Left ventricle myocardium superior (tissue), 1 donor: Measurements from ENCODE around the gene MED22. TPM values are rescaled to one million over a fixed set of nuclear protein-coding genes. Genes with fewer than 3 reads are reported as not detected.
A peak's percentile ranks its signal among the peaks of the same experiment; 100 is the strongest.
"Not testable (repeated sequence)": the region's sequence is repeated elsewhere in the genome, so short reads cannot be mapped to it uniquely, and the experiment has no call there.

ENCODE experiments used
- ATAC-seq: fragments of 200-7000 bp; cut with Tn5 transposase; one replicate; pipeline ENCODE4 v1.9.1; 2020; ENCODE audit warnings: mild to moderate bottlenecking, moderate library complexity
- DNase-seq: peaks from one replicate; pipeline ENCODE4 v3.0.0-alpha.2; 2020
- intact Hi-C: fragments of 100-400 bp; cut with micrococcal nuclease; formaldehyde crosslinking; loops from one replicate; pipeline ENCODE4 v1.11.0; 2022
- total RNA-seq: library from RNA; stranded (reverse); fragmentation: NEBNext Ultra II Directional; extraction: Animal tissue kit (Norgen Biotek cat#: 25700); gene quantifications from one replicate; pipeline ENCODE4 v1.2.1, GENCODE V29; 2021
- donor health status: DM: no; HTN: yes; CAD: no; lungs with severe emphysema.

MED22 gene
- total RNA-seq, 1 donor from 2014 or later: 21.5 TPM

DNA sequence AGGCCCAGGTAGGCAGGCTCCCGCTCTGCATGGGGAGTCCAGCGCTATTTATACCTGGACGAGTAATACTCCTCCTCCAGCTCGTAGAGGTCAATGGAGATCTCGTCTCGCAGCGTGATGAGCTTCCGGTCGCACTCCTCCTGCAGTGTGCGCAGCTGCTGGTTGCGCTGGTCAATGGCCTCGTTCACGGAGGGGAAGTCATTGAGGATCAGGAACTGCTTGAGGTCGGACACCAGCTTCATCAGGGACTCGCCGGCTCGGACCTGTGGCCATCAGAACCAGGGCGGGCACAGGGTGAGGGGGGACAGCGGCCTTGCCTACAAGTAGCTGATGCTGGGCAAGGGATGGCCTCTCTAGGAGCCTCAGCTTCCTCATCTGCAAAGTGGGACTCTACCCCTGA, 3.9 kb downstream of the MED22 start:
- no peak for DNase-seq
- ATAC-seq: no peak
- intact Hi-C loops: no loop called here

DNA sequence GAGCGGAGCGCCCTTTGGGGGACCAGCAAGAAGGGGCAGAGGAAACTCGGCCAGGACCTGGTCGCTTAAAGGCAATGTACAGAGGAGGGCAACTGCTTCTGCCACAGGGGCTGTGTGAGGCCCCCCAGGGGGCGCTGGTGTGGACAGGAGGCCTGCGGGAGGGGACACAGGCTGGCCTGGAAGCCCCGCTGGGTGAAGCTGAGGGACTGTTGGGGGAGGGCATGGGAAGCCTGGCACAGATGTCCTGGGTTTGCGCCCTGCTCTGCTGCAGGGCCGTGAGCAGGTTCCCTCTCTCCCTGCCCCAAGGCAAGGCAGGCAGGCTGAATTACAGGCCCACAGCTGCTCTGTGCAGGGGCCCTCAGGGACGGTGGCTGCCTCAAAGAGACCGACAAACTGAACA, 5.4 kb downstream of the MED22 start:
- DNase-seq (no peak), ATAC-seq (no peak)
- intact Hi-C loops: no loop called here

DNA sequence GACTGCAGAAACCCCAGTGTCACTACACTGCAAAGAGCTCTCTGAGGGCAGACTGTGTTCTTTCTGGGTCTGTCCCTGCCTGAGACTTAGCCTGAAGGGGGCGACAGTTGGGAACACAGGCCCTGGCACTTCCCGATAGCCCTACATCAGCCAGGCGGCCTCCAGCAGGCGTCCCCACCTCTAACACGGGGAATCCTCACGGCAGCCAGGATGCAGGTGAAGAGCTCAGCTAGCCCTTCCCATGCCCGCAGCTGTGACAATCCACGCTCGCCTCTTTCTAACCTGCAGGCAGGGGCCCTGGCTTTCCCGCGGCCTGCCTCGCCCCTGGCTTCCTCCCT, 5.9 kb downstream of the MED22 start:
- ATAC-seq (no peak), DNase-seq (no peak)
- intact Hi-C loops: no loop called here

DNA sequence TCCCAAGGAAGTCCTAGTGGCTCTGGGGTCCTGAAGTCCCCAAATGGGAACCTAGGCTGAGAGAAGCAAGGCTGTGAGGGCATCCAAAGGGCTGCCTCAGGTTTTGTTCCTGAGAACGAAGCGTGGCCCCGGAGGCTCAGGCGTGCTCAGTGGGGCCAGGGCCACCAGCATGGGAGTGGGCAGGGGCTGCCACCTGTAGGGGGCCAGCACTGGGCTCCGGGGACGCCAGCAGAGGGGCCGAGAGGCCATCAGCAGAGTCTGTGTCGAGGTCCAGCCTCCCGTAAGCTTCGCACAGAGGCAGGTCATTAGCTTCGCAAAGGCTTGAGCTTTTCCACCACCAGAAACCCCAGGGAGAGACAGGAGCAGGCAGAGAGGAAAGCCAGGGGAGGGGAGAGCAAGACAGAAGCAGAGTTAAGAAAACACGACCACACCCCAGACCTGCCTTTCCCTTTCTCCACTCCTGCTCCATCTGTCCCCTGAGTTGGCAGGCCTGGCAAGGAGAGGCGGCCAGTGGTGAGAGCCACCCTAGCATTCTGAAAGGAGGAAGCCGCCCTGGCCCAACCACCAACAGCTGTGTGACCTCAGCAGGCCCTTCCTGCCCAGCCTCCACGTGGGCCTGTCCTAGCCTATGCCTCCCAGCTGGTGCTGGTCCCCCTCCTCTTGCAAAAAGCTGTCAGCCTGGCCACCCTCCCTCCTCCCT, 6.4 kb downstream of the MED22 start:
- ATAC-seq (peak; percentile 64), DNase-seq (peak; percentile 72)
- intact Hi-C loops: no loop called here

DNA sequence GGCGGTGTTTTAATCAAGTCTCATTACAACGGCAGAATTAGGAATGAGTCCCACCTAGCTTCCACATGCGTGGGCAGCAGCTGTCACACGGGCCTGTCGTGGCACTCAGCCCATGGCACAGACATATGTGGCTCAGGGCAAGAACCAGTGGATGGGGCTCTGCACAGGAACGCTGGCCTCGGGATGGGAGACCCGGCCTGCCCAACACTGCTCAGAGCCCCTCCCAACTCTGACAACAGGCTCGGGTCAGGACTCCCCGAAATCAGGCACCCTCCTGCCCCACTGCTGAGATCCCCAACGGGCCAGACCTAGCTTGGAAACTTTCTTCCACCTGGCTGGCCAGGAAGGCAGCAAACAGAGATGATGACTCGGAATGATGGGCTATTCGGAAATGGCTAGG, 7.0 kb downstream of the MED22 start:
- DNase-seq (no peak), ATAC-seq (no peak)

DNA sequence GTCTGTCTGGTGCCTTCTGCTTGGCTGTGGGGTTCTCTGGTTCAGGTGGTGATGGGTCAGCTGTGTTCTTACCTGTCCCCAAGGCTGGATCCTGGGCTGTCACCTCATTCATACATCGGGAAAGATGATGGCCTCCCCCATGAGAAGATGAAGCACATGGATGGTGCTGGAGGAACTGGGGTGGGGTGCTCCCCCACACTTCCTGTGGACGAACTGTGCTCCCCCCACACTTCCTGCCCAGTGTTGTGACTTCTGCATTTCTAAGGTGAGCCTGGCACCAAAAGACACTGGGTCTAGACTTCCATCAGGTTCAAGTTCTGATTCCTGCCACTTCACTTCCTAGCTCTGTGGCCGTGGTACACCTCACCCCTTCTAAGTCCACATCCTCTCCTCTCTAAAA, 7.7 kb downstream of the MED22 start:
- intact Hi-C loops: no loop called here
- ATAC-seq: no peak
- DNase-seq: no peak

More for the DNA sequence above, 7.0 kb downstream of the MED22 start:
- intact Hi-C loops: no loop called here

DNA sequence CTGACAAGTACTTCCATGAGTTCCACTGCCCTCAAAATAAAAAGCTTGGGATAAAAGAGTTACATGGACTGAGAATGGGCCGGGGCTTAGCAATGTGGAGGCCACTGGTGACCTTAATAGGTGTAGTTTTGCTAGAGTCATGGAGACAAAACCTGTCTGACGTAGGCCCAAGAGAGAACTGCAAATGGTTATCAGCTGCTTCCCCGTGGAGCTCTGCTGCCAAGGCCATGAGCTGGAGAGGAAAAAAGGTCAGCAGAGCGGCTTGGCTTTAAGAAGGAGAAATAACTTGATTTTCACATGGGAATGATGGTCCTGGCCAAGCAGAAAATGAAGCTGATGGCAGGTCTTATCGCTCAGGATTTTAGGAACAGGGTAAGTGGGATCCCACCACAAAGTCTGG, 8.3 kb downstream of the MED22 start:
- ATAC-seq: no peak
- intact Hi-C loops: no loop called here
- DNase-seq: no peak

DNA sequence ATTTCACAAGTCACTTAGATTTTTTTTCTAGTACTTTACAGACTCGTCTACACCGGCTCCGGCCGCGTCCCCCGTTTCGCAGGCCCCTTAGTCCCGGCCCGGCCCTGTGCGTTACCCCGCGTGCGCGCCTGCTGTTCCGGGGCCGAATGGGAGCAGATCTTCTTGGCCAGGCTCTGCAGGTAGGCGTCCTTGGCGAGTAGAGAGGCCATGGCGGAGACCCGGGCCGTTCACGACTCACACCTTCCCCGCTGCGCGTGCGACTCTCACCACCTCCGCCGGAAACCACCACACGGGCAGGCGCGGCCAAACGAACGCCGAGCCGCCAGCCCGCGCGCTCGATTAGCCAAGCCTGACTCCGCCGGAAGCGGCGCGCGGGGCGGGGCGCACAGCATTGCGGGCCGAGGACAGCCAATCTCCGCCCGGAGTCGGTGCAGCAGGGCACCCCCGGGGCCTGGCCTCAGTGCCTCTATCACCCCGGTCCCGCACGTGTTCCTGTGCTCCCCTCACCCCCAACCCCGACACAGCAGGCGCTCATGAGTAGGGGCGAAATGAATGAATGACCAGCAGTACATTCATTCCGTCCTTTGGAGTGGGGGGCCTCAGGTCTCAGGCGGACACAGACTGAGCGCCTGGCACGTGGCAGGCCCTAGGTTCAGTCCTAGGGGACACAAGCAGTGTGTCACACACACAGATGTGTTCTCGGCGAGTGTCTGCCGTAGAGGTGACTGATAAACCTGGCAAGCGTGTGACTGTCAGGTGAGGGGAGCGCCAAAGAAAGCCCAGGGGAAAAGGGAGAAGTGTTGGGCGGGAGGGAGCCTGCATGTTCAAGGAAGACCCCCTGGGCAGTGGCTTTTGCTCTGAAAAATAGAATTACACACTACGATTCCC, 11.8 kb downstream of the MED22 start, which contains the start of gene SURF6:
Gene SURF6, minus strand, starts transcription at position 265 of the 888 bp plus-strand sequence. Its CDS starts 56 bp downstream, at position 209.
- DNase-seq: peak; percentile 95
- peak; percentile 95 for ATAC-seq
- intact Hi-C loops: no loop called here

DNA sequence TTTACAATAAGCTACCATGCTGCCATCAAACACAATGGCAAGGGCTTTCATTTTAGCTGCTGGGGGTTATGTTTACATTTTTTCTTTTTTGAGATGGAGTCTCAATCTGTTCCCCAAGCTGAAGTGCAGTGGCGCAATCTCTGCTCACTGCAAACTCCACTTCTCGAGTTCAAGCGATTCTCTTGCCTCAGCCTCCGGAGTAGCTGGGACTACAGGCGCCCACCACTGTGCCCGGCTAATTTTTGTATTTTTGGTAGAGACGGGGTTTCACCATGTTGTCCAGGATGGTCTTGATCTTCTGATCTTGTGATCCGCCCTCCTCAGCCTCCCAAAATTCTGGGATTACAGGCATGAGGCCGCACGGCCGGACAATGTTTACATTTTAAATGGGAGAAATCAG, 13.0 kb downstream of the MED22 start:
- DNase-seq, ATAC-seq, intact Hi-C loops: not testable (repeated sequence)

DNA sequence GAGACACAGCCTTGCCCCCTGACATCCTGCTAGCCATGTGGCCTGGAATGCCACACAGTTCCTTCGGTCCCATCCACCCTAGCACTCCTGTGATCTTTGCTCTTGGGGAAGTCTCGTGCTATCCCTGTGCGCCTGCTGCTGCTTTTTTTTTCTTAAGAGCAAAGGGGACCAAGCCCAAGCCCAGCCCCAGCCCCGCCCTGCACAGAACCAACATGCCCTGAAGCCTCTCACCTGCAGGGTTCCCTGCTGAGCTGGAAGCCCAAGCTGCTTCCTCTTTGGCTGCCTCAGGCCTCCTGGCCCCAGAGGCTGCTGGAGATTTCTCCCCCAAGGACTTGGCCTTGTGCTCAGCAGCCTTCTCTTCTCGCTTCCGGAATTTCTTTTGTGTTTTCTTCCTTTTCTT, 13.8 kb downstream of the MED22 start:
- DNase-seq (no peak), ATAC-seq (no peak)
- intact Hi-C loops: no loop called here

DNA sequence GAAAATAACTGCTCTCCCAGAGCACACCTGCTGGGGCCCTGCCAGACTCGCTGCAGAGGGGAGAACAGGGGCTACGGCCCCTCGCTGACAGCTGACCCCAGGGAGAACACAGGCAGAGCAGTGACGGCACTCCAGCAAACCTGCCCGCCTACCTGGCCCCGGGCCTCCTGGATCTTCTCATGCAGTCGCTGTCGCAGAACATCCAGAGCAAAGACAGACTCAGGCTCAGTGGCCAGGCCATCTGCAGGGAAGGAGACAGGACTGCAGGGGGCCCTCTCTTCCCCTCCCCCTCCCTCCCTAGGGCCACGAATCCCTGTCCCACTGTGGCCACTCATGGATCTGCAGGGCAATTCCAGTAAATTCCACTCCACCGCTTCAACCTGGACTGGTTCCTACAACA, 14.4 kb downstream of the MED22 start:
- intact Hi-C loops: no loop called here
- no peak for DNase-seq

DNA sequence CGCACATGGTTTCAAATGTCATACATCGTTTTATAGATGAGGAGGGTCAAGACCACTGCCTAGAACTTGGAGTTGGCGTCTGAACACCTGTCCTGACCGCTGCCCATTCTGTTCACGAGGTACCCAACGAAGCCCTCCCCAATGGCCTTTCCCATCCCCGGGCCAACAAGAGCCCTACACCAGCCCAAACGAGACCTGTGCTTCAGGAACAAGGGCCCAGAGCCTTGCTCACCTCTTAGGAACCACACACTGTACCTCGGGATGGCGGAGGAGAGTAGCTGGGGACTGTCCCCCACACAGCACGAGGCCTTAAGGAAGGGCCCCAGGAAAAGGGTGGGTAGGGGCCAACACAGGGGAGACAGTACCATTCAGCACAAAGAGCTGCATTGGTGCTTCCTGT, 14.9 kb downstream of the MED22 start:
- ATAC-seq (no peak), DNase-seq (no peak)
- intact Hi-C loops: no loop called here

More for the DNA sequence above, 14.4 kb downstream of the MED22 start:
- no peak for ATAC-seq

DNA sequence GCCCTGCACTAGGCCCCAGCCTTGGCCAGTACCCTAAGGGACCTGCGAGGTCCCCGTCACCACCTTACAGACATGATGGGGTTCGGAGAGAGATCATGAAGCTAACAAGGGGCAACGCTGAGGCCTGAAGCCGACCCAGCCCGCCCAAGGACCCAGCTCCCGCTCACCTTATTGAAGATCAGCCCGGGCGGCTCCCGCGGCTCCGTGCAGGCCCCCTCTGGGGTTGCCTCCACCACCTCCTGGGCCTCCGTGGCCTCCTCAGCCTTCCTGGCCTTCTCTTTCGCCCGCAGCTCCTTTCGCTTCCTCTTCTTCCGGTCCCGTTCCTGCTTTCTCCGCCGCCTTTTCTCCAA, 15.6 kb downstream of the MED22 start:
- no peak for ATAC-seq
- DNase-seq: no peak
- intact Hi-C loops: no loop called here

DNA sequence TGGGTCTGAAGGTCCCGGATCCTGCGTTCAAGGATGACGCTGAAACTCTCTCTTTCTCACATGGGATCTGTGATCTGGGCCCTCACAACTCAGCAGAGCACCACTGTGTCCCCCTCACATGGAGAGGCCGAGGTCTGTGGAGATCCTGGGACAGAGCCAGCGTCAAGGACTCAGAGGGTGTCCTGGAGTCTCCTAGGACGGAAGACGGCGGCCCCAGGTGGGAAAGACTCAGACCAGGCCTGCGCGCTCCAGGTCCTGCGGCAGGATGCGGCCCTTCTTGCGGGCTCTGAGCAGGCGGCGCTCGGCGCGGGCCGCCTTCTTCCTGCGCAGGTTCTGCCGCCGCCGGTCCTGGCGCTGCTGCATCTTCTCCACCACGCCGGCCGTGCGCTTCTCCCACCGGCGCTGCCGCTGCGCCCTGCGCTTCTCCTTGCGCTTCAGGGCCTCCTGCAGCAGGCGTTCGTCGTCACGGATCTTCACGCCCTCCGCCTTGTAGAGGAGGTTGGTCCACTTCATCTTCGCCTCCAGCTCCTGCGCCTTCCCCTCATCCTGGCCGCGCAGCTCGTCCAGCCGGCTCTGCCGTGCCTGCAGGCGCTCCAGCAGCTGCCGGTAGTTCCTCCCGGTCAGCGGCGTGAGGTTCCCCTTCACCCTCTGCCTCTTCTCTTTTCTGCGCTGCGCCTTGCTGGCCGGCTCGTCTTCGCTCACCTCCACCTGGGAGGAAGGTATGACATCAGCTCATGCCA, 16.1 kb downstream of the MED22 start:
- DNase-seq: no peak
- ATAC-seq: no peak
- intact Hi-C loops: no loop called here

DNA sequence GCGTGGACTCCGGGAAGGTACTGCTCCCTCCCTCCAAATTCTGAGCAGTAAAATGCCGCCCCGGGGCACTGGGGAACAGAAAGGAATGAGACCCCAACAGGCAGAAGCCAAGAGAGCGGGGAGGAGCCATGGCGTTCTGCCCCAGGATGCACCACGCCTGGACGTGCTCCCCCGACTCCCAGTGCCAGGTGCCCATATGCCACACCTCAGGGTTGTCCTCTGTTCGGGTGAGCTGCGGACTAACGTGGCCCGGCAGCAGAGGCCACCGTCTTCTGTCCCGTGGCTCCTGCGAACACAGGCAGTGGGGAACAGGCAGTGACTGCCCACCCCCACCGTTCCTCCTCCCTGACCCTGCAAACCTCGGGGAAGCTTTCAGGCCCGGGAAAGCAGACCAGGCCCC, 16.7 kb downstream of the MED22 start:
- intact Hi-C loops: no loop called here
- no peak for DNase-seq

DNA sequence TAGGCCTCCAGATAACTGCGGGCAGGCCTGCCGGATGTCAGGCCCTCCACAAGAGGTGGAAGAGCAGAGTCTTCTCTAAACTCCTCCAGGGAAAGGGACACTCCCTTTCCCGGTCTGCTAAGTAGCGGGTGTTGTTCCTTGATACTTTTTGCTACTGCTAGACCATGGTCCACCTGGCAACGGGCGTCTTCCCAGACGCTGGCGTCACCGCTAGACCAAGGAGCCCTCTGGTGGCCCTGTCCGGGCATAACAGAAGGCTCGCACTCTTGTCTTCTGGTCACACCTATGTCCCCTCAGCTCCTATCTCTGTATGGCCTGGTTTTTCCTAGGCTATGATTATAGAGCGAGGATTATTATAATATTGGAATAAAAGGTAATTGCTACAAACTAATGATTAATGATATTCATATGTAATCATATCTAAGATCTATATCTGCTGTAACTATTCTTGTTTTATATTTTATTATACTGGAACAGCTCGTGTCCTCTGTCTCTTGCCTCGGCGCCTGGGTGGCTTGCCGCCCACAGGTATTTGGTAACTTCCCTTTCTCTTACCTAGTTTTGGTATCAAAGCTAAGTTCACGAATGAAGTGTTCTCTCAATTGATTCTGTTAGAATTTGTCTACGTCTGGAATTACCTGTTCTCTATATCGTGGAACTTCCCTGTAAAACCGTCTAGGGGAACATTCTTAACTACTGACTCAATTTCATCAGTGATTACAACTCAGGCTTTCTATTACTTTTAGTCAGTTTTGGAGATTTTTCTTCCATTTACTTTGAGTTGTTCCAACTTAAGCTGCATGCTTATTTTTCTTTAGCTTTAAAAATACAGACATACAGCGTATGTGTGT, 18.4 kb downstream of the MED22 start:
- DNase-seq, intact Hi-C loops, ATAC-seq: not testable (repeated sequence)

More for the DNA sequence above, 16.7 kb downstream of the MED22 start:
- ATAC-seq: no peak

DNA sequence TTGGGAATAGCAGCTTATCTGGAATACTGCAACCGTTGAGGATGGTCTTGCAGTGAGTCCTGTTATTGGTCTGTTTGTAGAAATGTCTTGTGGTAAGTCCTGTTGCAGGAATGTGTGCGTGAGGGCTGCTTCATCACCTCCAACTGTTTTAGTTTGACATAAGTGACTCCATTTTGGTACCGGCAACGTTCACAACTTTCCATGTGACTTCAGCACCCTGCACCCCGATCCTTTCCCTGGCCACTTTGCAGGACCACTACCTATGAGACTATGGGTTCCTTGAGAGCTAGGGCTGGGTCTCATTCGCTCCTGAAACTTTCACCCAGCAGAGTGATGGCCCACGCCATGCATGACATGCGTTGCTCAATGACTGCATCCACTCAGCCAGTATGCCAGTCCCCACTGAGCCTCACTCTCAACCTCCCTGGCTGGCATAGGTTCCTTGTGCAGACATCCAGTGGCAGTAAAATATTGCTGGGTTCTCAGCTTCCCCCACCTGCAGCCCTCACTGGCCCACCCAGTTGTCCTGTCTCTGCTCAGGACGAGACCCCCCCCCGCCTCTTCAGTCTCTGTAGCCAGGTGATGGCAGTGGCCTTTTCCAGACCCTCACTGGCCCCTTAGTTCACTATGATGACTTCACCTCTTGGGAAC, 20.0 kb downstream of the MED22 start:
- DNase-seq: no peak
- no peak for ATAC-seq
- intact Hi-C loops: no loop called here

DNA sequence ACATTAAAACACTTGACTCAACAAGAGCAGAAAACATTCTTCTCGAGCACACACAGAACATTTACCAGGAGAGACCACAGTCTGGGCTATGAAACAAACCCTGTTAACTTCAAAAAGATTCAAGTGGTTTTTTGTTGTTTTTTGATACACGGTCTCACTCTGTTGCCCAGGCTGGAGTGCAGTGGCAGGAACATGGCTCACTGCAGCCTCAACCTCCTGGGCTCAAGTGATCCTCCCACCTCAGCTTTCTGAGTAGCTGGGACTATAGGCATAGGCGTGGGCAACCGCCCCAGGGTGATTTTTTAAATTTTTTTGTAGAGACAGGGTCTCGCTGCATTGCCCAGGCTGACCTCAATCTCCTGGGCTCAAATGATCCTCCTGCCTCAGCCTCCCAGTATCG, 20.9 kb downstream of the MED22 start:
- ATAC-seq, intact Hi-C loops, DNase-seq: not testable (repeated sequence)
